Activated CD4-positive, alpha-beta T cell treated with anti-CD3 and anti-CD28 coated beads for 1 hour (primary cell): ENCODE measurements around the gene MAPKBP1.

Experiments
- DNase-seq: peaks from one replicate; pipeline ENCODE4 v3.0.0-alpha.2; 2020

Gene MAPKBP1

DNA sequence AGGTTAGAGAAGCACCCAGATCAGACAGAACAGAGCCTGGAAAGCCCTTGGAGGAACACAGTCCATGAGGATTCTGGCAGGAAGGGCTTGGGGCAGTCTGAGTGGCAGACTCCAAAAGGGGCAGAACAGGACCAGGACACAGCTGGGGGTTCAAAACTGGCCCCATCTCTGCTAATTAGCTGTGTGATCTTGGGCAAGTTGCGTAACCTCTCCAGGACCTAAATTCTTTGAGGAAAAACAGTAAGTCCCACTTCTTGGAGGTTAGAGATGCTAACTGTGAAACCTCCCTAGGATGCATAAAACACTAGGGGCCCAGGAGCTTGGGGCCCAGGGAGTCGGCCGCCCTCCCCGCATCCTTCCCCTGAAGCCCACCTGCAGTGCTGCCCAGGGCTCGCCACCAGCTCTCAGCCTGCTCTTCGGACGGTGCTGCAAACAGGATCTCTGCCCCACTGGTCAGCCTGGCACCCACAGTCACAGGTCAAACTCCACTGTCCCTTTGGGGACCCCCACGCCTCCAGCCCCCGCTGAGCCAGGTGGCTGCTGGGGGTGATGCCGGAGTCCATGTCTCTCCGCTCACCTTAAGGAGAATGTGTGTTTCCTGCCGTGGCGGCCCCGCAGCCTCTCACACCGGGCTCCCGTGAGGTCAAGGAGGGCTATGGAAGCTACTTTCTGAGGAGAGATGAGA, 76.3 kb downstream of the MAPKBP1 start:
- DNase-seq: no peak

- no peak for DNase-seq
These were observed 76.9 kb downstream of the MAPKBP1 start for GRCh38 chr15:41851167-41851523.

DNA sequence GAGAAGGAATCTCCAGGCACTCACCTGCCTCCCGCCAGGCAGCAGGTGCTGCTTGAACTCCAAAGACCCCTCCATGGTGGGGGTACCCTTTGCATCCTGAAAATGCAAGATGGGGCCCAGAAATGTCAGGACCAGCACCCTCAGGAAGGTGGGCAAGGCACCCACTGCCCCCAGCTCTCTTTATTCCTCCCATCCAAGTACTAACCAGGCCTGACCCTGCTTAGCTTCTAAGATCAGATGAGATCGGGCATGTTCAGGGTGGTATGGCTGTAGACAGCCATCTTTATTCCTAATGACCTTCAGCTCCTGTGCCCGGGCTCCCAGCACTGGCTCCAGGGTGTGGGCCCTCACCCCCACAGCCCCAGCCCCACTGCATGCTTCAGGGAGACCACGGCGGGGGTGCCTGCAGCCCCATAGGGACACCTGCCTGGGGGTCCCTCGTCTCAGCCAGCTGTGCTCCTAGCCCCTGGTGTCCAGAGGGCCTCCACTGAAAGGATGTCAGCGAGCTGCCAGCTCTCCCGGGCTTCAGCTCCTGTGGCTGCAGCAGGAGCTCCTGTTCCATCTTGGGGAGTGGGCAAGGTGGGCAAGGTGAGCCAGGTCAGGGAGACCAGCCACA, 77.6 kb downstream of the MAPKBP1 start:
- no peak for DNase-seq

- DNase-seq: no peak
These were observed 78.7 kb downstream of the MAPKBP1 start for GRCh38 chr15:41852736-41853590.

GRCh38 chr15:41853831-41854230, 79.5 kb downstream of the MAPKBP1 start:
- DNase-seq: no peak

DNA sequence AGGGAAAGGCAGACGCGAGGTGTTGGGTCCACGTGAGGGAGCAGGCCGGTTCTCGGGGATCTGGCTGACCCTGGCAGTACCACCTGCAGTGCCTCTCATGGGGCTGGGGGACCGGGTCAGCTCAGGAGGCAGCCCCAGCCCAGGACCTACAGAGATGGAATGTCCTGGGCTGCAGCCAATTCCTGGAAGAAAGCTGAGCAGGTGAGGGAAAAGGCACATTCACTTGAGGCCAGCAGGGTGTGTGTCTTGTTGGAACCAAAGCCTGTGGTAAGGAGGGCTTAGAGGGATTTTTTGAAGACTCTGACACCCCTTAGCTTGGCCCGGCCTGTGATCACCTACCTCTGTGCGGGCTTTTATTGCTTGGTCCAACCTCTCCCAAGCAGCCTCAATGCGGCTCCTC, 80.2 kb downstream of the MAPKBP1 start:
- no peak for DNase-seq

- no peak for DNase-seq
These were observed 81.1 kb downstream of the MAPKBP1 start for GRCh38 chr15:41855261-41855961.

GRCh38 chr15:41856262-41856661, 82.0 kb downstream of the MAPKBP1 start:
- DNase-seq: no peak

GRCh38 chr15:41856716-41857115, 82.4 kb downstream of the MAPKBP1 start:
- no peak for DNase-seq

DNA sequence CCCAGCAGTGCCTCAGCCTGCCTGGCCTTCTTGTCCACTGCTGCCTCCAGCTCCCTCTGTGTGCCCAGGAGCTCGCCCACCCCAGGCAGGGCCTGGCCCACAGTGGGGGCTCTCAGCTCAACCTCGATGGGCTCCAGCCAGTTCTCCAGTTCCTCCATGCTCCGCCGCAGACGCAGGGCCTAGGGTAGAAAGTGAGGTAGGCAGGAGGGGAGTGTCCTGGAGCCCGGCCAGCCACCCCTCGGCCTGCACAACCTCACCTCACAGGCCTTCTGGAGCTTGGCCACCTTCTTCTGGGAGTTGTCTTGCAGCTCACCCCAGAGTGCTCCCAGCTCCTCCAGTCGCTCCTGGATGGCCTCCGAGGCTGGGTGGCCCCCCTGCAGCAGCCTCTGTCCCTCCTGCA, 83.0 kb downstream of the MAPKBP1 start:
- DNase-seq: no peak

DNA sequence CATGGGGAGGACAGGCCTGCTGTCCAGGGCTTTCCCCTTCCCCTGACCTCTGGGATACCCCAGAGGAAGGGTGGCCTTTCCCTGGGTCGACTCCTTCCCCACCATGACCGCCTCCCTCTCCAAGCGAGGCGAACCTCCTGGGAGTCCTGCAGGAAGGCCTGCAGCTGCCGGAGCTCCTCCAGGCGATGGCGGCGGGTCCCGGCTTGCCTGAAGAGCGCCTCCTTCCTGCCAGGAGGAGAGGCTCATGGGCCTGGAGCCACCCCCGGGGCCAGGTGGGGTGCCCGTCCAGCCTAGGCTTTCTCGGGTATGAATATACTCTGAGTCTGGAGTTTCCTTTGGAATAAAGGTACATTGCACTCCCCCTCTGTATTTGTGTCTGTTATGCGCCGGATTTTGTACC, 84.5 kb downstream of the MAPKBP1 start:
- DNase-seq: no peak

- DNase-seq: no peak
These were observed 86.0 kb downstream of the MAPKBP1 start for GRCh38 chr15:41860049-41860828.

GRCh38 chr15:41861736-41862356, 87.6 kb downstream of the MAPKBP1 start:
- DNase-seq: no peak

GRCh38 chr15:41862515-41863116, 88.3 kb downstream of the MAPKBP1 start:
- DNase-seq: no peak

GRCh38 chr15:41865490-41866055, 91.3 kb downstream of the MAPKBP1 start:
- no peak for DNase-seq

GRCh38 chr15:41866263-41866703, 92.0 kb downstream of the MAPKBP1 start:
- DNase-seq: no peak

DNA sequence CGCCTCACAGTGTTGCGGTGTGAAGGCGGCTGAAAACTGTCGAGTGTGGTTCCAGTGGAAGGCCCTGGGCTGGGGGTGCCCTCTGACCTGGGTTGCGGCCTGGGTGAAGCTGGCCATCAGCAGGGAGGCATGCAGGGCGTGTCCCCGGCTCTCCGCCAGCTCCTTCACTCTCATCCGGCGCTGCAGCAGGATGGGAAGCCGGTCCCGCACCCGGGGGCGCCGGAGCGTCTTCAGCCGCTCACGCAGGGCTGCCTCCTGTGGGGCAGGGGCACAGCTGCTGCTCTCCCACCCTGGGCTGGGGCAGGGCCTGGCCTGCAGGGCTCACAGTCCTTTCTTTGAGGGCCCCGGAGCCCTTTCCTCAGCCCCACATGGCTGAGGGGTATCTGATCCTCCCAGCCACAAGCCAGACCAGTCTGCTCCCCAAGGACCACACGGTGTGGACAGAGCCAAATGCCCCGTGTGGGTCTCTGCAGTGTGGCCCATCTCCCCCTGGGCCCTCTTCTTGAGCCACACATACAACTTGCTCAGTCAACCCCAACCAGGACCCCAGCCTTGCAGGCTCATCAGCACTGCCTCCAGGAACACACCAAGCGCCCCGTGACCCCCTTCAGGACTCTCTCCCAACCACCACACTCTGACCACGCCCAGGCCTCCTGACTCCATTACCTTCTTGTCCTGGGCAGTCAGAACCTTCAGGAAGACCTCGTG, 92.7 kb downstream of the MAPKBP1 start:
- DNase-seq: no peak

DNA sequence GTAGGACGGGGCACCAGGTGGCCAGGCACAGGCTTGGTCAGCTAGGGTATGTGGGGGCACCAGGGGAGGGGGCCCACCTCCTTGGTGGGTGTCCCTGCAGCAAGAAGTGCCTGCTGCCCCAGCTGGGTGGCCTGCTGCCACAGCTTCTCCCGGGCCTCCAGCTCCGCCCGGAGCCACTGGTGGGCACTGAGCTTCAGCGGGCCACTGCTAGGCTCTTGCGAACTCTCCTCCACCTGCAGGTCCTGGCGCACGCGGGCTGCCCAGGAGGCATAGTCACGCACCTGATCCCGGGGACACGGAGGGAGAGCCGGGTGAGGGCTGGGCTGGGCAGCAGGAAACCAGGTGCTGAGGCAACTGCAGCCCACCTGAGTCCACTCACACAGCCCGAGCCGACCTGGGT, 94.0 kb downstream of the MAPKBP1 start:
- DNase-seq: no peak

DNA sequence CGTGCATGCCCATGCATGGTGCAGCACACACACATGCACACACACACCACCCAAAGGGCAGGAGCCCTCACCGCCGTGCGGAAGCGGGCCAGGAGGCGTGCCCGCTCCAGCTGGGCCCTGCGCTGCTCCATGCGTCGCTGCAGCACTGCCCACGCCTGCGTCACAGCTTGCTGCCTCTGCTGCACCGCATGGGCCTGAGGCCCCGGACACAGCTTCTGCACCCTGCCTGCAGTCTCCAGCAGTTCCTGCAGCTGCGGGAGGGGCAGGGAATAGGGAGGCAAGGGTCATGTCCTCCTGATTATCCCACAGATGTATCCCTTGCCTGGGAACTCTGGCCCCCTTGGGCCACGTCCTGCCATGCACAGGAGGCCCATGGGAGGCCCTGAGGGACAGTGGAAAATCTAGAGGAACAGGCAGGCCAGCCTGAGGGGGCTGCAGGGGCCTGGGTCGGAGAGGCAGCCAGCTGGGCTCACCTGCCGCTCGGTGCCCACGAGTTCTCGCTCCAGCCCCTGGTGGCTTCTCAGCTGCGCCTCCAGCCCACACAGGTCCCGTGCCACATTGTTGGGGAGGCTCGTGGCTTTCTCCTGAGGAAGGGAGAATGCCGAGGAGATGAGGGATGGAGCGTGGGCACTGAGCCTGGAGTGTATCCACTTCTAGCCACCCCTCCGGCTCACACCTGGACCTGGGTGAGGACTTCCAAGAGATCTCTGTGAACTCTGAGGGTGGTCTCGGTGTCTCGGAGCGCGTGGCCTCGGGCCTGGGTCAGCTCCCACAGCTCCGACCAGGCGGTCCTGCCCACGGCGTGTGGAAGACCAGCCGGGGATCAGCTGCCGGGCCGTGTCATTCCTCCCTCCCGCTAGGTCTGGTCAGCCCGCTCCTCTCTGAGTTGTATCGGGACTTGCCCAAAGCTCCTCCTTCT, 95.7 kb downstream of the MAPKBP1 start:
- DNase-seq: no peak
